ENCODE results near the gene AP5S1. TPM values are rescaled to one million over a fixed set of nuclear protein-coding genes. Genes with fewer than 3 reads are reported as not detected.
"Not testable (repeated sequence)": the region's sequence is repeated elsewhere in the genome, so short reads cannot be mapped to it uniquely, and the experiment has no call there.

Gene AP5S1
- total RNA-seq, 2 experiments from 2014 or later: 16.6 to 18.2 TPM

DNA sequence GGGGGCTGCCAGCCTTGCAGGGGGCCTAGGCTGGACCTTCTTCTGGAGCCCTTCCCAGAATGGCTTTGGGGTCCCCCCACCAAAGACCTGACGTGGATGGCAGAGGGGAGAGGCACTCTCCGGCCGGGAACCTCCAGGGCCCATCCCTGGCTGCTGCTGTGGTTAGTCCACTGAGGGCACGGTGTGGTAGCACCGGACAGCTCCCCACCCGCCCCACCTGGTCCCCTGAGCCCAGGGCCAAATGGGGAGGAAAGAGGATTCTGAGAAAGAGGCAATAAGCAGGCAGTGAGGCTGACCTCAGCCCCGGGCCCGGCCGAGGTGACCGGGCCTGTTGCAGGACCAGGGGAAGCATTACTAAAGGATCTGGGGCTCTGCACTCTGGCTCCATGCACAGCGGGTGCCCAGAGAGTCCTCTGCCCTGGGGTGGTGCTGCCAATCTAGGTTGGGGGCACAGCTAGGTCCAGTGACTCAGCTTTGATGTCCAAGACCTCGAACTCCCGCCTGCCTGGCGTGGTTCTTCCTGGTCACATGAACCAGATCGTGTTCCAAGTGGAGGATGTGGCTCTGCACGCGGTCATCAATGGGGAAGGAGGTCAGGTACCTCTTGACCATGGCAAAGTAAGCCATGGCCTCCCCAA, 36.0 kb upstream of the AP5S1 start:
- POLR2A ChIA-PET: interaction anchor here (1.7 kb wide), 1 partner anchor 17 kb away, joined by 3 read pairs; the partner anchor contains the start of gene ADISSP
- Mint-ChIP-seq H3K27ac (peak overlapping the region; percentile 73), H3K36me3 (ENCODE audit: low read depth) (peaks cover 12% of the 10 kb centered on the region)

DNA sequence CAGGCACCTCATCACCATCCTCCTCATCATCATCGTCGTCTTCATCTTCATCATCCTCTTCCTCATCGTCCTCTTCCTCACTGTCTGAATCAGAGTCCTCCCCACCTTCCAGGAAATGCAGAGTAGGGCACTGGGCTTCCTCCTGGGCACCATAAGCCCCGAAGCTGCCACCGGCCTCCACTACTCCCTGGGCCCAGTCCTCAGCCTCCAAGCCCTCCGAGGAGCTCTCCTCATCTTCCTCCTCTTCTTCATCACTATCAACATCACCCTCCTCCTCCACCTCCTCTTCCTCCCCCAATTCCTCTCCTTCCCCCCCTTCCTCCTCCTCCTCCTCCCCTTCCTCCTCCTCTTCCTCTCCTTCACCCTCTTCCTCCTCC, 35.5 kb upstream of the AP5S1 start:
- ChIA-PET POLR2A (interaction anchor here (1.7 kb wide), 1 partner anchor 17 kb away, joined by 3 read pairs; the partner anchor contains the start of gene ADISSP), CTCF (interaction anchor here (0.5 to 7.0 kb wide), 5 partner anchors 10 to 340 kb away, joined by 3 to 77 read pairs (median 4); partner anchors contain the start of genes ADISSP, AP5S1 and CDC25B)
- no peak for DNase-seq
- H3K4me1 Mint-ChIP-seq: peaks cover 55% of the 10 kb centered on the region
- peaks cover 8% of the 10 kb centered on the region for H3K27me3 Mint-ChIP-seq
- no peaks in the 10 kb centered on the region for H3K9me3 Mint-ChIP-seq
- peak overlapping the region; percentile 57 for H3K4me3 Mint-ChIP-seq
- H3K36me3 Mint-ChIP-seq (ENCODE audit: low read depth): peaks cover 12% of the 10 kb centered on the region
- H3K27ac Mint-ChIP-seq: peak overlapping the region; percentile 73

More for the DNA sequence above, 36.0 kb upstream of the AP5S1 start:
- CTCF ChIA-PET: interaction anchor here (0.5 to 7.0 kb wide), 4 partner anchors 17 to 341 kb away, joined by 3 to 77 read pairs (median 4); partner anchors contain the start of genes ADISSP and AP5S1
- H3K4me1 Mint-ChIP-seq: peaks cover 59% of the 10 kb centered on the region
- H3K27me3 Mint-ChIP-seq: peaks cover 13% of the 10 kb centered on the region
- no peak for DNase-seq
- peak overlapping the region; percentile 57 for H3K4me3 Mint-ChIP-seq
- no peaks in the 10 kb centered on the region for H3K9me3 Mint-ChIP-seq

- Mint-ChIP-seq H3K4me1 (peaks cover 53% of the 10 kb centered on the region), H3K36me3 (ENCODE audit: low read depth) (peaks cover 12% of the 10 kb centered on the region), H3K9me3 (no peaks in the 10 kb centered on the region), H3K4me3 (peak overlapping the region; percentile 84), H3K27ac (peak overlapping the region; percentile 47), H3K27me3 (peaks cover 5% of the 10 kb centered on the region)
- POLR2A ChIA-PET: no interaction called here
- no peak for DNase-seq
- CTCF ChIA-PET: interaction anchor here (0.8 to 7.0 kb wide), 16 partner anchors 10 to 352 kb away, joined by 3 to 77 read pairs (median 4); partner anchors contain the start of genes ADISSP, AP5S1 and CDC25B
These were observed 34.9 kb upstream of the AP5S1 start for GRCh38 chr20:3785240-3786125.

DNA sequence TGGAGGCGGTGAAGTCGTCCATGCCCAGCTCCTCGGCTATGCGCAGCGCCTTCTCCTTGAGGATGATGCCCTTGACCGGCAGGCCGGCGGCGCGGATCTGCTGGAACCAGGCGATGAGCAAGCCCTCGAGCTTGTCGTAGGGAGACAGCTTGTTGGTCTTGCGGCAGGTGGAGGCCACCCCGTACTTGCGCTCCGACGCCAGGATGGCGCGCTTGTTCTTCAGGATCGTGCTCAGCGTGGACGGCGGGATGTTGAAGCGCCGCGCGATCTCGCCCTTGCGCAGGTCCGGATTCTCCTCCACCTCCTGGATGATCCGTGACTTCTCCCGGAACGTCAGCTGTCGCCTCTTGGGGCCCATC, 34.2 kb upstream of the AP5S1 start:
- no peaks in the 10 kb centered on the region for H3K9me3 Mint-ChIP-seq
- H3K27me3 Mint-ChIP-seq: no peaks in the 10 kb centered on the region
- CTCF ChIA-PET: interaction anchor here (0.6 to 7.0 kb wide), 23 partner anchors 8 to 351 kb away, joined by 3 to 77 read pairs (median 4); partner anchors contain the start of genes ADISSP, AP5S1 and CDC25B
- peaks cover 48% of the 10 kb centered on the region for H3K4me1 Mint-ChIP-seq
- peak overlapping the region; percentile 82 for H3K27ac Mint-ChIP-seq
- DNase-seq: peak; percentile 49
- peaks cover 12% of the 10 kb centered on the region for H3K36me3 Mint-ChIP-seq (ENCODE audit: low read depth)
- H3K4me3 Mint-ChIP-seq: peak overlapping the region; percentile 84
- POLR2A ChIA-PET: interaction anchor here (1.0 kb wide), 2 partner anchors 34 to 89 kb away, joined by 3 to 5 read pairs; partner anchors contain the start of gene AP5S1

GRCh38 chr20:3786665-3787323, 33.6 kb upstream of the AP5S1 start, which contains the start of gene CENPB:
TSS of gene CENPB (minus strand) at chr20:3786740. CDS start at chr20:3786483, 257 bp downstream.
- H3K27ac Mint-ChIP-seq: peak within 1 kb of the TSS; percentile 82
- peaks cover 12% of the 10 kb centered on the region for H3K36me3 Mint-ChIP-seq (ENCODE audit: low read depth)
- DNase-seq: peak; percentile 89
- ChIA-PET CTCF (interaction anchor here (0.6 to 7.0 kb wide), 29 partner anchors 8 to 351 kb away, joined by 3 to 77 read pairs (median 4); partner anchors contain the start of genes ADISSP, AP5S1 and CDC25B), POLR2A (interaction anchor here (0.6 to 1.0 kb wide), 4 partner anchors 29 to 224 kb away, joined by 3 to 5 read pairs (median 3); partner anchors contain the start of gene AP5S1)
- H3K27me3 Mint-ChIP-seq: no peaks in the 10 kb centered on the region
- peak within 1 kb of the TSS; percentile 84 for H3K4me3 Mint-ChIP-seq
- H3K9me3 Mint-ChIP-seq: no peaks in the 10 kb centered on the region
- H3K4me1 Mint-ChIP-seq: peaks cover 41% of the 10 kb centered on the region

DNA sequence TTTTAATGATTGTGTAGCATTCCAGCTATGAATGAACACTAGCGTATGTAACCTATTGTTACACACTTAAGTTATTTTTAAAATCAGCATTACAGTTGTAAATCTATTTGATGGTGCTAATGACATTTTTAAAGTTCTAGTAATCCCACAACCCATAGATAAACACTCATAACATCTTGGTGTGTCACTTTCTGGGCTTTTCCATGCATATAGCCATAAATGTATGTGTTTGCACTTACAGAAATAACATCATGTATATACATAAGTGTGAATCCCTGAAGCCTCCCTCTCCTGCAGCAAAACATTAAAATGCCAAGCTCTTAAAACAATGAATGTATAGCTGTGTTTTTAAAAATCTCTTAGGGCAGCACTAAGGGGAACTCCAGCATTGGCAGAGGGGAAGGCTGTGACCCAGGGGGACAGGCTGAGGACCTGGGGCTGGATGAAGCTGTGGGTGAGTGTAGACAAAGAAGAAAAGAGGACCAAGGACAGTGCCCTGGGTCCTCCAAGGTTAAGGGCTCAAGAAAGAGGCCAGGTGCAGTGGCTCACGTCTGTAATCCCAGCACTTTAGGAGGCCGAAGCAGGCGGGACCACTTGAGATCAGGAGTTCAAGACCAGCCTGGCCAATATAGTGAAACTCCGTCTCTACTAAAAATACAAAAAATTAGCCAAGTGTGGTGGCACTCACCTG, 32.9 kb upstream of the AP5S1 start:
- no peaks in the 10 kb centered on the region for H3K27me3 Mint-ChIP-seq
- ChIA-PET POLR2A (interaction anchor here (0.8 kb wide), 1 partner anchor 29 kb away, joined by 3 read pairs; no protein-coding TSS in a partner anchor), CTCF (interaction anchor here (0.8 to 7.0 kb wide), 16 partner anchors 8 to 259 kb away, joined by 3 to 77 read pairs (median 4); partner anchors contain the start of genes ADISSP, AP5S1 and CDC25B)
- DNase-seq: no peak
- peaks cover 11% of the 10 kb centered on the region for H3K36me3 Mint-ChIP-seq (ENCODE audit: low read depth)
- H3K4me1 Mint-ChIP-seq: peaks cover 38% of the 10 kb centered on the region
- H3K27ac Mint-ChIP-seq: peak overlapping the region; percentile 66
- H3K4me3 Mint-ChIP-seq: peak overlapping the region; percentile 75
- H3K9me3 Mint-ChIP-seq: no peaks in the 10 kb centered on the region

- H3K4me1 Mint-ChIP-seq: peaks cover 33% of the 10 kb centered on the region
- H3K9me3 Mint-ChIP-seq: no peaks in the 10 kb centered on the region
- ChIA-PET POLR2A (interaction anchor here (0.6 kb wide), 2 partner anchors 13 to 33 kb away, joined by 4 to 7 read pairs; no protein-coding TSS in a partner anchor), CTCF (interaction anchor here (0.5 to 7.0 kb wide), 6 partner anchors 11 to 335 kb away, joined by 3 to 77 read pairs (median 4); partner anchors contain the start of gene AP5S1)
- H3K36me3 Mint-ChIP-seq (ENCODE audit: low read depth): peaks cover 6% of the 10 kb centered on the region
- peak overlapping the region; percentile 27 for H3K4me3 Mint-ChIP-seq
- no peak overlapping the region for H3K27ac Mint-ChIP-seq
- DNase-seq: no peak
- no peaks in the 10 kb centered on the region for H3K27me3 Mint-ChIP-seq
These were observed 31.6 kb upstream of the AP5S1 start for GRCh38 chr20:3788685-3789155.

DNA sequence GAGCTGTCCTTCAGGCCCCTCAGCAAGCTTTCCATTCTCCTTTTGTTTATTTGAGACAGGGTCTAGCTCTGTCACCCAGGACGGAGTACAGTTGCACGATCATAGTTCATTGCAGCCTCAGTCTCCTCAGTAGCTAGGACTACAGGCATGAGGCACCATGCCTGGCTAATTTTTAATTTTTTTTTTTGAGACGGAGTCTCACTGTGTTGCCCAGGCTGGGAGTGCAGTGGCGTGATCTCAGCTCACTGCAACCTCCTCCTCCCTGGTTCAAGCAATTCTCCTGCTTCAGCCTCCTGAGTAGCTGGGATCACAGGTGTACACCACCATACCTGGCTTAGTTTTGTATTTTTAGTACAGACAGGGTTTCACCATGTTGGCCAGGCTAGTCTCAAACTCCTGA, 31.1 kb upstream of the AP5S1 start:
- not testable (repeated sequence) for DNase-seq; H3K36me3 Mint-ChIP-seq (ENCODE audit: low read depth); H3K27ac Mint-ChIP-seq; H3K27me3 Mint-ChIP-seq; H3K9me3 Mint-ChIP-seq
- CTCF ChIA-PET: interaction anchor here (0.6 to 7.0 kb wide), 6 partner anchors 11 to 65 kb away, joined by 3 to 77 read pairs (median 5); partner anchors contain the start of gene AP5S1
- Mint-ChIP-seq H3K4me3 (peak overlapping the region; percentile 27), H3K4me1 (peaks cover 34% of the 10 kb centered on the region)
- POLR2A ChIA-PET: interaction anchor here (0.6 kb wide), 2 partner anchors 13 to 32 kb away, joined by 4 to 7 read pairs; no protein-coding TSS in a partner anchor

- CTCF ChIA-PET: interaction anchor here (0.9 to 2.6 kb wide), 2 partner anchors 8 to 26 kb away, joined by 3 to 12 read pairs; partner anchors contain the start of genes AP5S1 and CENPB
- Mint-ChIP-seq H3K36me3 (ENCODE audit: low read depth) (peaks cover 30% of the 10 kb centered on the region), H3K4me1 (peaks cover 24% of the 10 kb centered on the region), H3K4me3 (peak overlapping the region; percentile 49)
- DNase-seq, H3K27me3 Mint-ChIP-seq, H3K27ac Mint-ChIP-seq, H3K9me3 Mint-ChIP-seq, POLR2A ChIA-PET: not testable (repeated sequence)
These were observed 26.2 kb upstream of the AP5S1 start for GRCh38 chr20:3794168-3794567.

DNA sequence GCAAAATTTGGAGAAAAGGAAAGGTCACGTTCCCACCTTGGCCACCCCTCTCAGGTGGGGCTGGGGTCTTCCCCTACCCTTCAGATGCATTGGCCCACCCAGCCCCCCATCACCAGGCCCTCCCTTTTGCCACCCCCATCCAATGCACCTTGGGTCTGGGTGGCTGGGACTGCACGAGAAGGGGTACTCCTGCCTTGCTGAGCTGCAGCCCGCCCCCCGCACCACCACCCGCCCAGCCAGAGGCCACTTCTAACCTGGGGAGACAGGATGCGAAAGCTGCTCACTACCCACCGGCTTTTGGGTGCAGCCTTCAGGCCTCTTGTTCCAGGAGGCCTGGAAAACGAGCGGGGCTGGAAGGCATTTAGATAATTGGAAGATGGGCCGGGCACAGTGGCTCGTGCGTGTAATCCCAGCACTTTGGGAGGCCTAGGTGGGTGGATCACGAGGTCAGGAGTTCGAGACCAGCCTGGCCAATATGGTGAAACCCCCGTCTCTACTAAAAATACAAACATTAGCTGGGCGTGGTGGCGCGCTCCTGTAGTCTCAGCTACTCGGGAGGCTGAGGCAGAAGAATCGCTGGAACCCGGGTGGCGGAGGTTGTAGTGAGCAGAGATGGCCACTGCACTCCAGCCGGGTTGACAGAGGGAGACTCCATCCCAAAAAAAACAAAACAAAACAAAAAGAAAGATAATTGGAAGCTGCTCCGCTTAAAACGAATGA, 25.5 kb upstream of the AP5S1 start:
- POLR2A ChIA-PET: no interaction called here
- CTCF ChIA-PET: interaction anchor here (0.9 to 2.6 kb wide), 3 partner anchors 9 to 25 kb away, joined by 3 to 12 read pairs (median 6); partner anchors contain the start of genes AP5S1 and CENPB
- H3K27ac Mint-ChIP-seq: peak overlapping the region; percentile 98
- H3K36me3 Mint-ChIP-seq (ENCODE audit: low read depth): peaks cover 37% of the 10 kb centered on the region
- no peaks in the 10 kb centered on the region for H3K9me3 Mint-ChIP-seq
- no peak for DNase-seq
- peak overlapping the region; percentile 92 for H3K4me3 Mint-ChIP-seq
- H3K27me3 Mint-ChIP-seq: no peaks in the 10 kb centered on the region
- H3K4me1 Mint-ChIP-seq: peaks cover 31% of the 10 kb centered on the region
